GM19463 (cell line): Measurements from ENCODE around the gene CITED4.
"Not testable (repeated sequence)": the region's sequence is repeated elsewhere in the genome, so short reads cannot be mapped to it uniquely, and the experiment has no call there.

Experiments used
- ATAC-seq: cut with Tn5 transposase; IDR thresholded peaks from one replicate; pipeline ENCODE4 v1.9.1; 2021; ENCODE audit warnings: mild to moderate bottlenecking, moderate library complexity; ENCODE audit not compliant: unreplicated experiment

The CITED4 gene, protein sequence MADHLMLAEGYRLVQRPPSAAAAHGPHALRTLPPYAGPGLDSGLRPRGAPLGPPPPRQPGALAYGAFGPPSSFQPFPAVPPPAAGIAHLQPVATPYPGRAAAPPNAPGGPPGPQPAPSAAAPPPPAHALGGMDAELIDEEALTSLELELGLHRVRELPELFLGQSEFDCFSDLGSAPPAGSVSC

DNA sequence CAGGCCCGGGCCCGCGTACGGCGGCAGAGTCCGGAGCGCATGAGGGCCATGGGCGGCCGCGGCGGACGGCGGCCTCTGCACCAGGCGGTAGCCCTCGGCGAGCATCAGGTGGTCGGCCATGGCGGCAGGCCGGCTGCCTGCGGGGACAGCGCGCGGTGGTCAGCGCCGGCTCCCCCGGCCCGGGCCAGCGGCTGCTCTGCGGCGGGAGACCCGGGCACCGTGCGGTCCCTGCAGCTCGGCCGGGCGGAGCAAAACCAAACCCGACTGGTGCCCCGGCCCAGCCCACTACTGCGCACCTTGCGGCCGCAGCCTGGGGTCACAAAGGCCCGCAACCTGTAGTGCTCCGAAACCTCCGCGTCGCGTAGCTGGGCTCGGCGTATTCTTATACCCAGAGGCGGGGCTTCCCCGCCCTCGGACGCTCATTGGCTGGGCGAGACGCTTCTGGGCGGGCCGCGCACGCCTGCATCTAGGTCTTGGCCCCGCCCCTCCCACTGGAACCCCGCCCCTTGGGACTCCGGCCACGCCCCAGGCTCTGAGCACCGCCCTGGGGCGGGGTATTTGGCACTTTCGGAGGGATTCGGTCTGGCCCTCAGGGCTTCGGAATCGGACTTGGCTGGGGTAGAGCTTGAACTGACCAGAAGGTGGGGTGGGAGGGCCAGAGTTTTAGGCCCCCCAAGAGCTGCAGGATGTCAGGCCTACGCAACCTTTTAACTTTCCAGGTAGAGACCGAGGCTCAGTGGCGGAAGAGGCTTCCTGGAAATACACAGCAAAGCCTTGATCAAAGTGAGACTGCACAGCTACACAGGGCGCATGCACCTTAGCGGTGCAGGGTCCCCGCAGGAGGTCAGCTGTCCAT lies at the start of gene CITED4:
Gene CITED4 (minus strand): TSS at position 356 of the 856 bp plus-strand sequence. CDS start 236 bp downstream, at position 120.
- peak; percentile 94 for ATAC-seq

DNA sequence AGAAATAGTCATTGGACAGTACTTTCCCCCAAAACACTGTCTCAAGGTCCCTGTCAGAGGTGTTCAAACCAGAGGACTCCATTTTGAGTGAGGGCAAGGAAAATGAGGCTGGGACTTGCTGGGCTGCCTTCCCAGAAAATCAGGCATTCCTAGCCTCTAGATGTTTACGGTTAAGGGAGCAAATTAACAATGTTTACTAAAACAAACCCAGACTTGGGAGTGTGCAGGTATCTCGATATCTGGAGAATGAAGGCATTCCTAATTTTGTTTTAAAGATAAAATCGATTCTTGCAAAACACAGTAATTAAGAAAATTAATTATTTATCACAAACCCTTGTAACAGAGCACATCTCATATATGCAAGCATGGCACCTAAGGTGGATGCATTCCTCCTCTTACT lies 48.9 kb upstream of the CITED4 start:
- ATAC-seq: no peak

DNA sequence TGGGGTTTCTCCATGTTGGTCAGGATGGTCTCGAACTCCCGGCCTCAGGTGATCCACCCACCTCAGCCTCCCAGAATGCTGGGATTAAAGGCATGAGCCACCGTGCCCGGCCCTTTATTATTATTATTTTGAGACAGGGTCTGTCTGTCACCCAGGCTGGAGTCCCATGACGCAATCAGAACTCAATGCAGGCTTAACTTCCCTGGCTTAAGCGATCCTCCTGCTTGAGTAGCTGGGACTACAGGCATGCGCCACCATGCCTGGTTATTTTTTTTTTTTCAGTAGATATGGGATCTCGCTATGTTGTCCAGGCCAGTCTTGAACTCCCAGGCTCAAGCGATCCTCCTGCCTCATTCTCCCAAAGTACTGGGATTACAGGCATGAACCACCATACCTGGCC lies 47.1 kb upstream of the CITED4 start:
- ATAC-seq: no peak

DNA sequence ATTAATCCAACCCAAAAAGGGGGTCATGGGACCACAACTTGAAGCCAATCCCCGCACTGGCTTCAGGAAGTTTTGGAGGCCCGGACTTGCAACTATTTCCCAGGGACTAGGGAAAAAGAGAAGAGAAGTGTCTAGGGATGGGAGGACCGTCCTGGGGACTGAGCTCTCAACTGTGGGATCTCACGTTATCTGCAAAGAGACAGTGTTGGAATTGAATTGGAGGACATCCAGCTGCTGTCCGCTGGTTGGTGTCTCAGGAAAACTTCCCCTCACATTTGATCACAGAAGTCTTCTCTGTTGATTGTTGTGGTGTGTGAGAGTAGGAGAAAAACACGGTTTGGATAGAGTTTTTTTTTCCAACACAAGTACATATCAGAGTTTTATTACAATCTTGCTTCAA lies 46.2 kb upstream of the CITED4 start:
- ATAC-seq: no peak

DNA sequence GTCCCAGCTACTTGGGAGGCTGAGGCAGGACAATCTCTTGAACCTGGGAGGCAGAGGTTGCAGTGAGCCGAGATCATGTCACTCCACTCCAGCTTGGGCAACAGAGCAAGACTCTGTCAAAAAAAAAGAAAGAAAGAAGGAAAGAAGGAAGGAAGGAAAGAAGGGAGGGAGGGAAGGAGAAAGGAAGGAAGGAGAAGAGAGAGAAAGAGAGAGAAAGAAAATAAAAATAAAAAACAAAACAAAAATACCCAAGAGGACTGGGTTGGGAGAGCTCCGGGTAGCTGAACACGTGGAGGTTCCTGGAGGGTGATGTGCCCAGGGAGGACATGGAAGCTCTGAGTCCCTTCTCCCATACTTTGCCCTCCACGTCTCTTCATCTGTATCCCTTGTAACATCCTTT lies 45.7 kb upstream of the CITED4 start:
- ATAC-seq: no peak

DNA sequence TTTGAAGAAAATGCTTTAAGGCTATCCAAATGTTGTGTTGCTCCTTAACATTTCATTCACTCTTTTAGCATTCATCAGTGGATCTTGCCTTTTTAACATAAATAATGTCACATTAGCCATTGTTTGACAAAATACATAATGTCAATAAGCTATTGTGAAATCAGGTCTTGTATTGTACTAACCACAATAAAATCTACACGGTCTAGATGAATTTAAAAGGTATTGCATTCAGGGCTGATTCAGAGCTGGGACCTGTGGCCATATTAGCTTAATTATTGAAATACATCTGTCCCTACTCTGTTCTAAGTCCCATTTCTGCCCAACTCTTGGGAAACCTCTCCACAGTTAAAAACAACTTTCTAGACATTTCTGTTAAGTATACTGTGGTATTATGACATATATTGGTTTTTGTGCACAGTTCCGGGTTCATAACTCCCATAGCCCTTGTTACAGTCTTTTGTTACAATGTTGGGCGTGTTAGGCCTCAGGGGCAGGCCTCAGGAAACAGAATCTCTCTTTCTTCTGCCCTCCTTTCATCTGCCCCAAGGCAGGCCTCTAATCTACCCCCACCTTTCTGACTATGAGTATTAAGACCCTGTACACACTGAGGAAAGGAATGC lies 44.7 kb upstream of the CITED4 start:
- no peak for ATAC-seq

DNA sequence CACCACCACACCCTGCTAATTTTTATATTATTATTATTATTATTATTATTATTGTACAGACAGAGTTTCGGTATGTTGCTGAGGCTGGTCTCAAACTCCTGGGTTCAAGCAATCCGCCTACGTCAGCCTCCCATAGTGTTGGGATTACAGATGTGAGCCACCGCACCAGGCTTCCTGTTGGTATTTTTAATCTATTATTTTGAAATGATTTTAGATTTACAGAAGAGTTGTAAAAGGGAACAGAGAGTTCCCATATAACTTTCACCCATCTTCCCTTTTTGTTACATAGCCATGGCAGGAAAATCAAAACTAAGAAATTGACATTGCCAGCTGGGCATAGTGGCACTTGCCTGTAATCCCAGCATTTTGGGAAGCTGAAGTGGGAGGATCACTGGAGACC lies 42.9 kb upstream of the CITED4 start:
- ATAC-seq: no peak

DNA sequence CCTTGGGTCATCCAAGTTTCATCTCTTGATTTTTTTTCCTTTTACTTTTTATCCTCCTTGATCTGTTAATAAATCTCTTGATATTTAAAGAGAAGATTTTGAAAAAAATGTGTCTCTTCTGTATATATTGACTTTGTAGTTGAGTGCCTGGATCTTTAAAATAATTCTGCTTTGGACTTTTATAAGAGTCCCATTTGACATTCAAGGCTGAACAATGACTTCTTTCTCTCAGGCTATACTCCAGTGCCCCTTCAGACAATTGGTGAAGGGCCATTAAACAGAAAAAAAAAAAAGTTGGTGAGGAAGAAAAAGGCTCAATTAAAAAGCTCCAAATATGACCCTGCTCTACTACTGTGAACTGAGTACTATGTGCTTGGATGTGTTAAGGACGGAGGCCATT lies 40.9 kb upstream of the CITED4 start:
- ATAC-seq: no peak

DNA sequence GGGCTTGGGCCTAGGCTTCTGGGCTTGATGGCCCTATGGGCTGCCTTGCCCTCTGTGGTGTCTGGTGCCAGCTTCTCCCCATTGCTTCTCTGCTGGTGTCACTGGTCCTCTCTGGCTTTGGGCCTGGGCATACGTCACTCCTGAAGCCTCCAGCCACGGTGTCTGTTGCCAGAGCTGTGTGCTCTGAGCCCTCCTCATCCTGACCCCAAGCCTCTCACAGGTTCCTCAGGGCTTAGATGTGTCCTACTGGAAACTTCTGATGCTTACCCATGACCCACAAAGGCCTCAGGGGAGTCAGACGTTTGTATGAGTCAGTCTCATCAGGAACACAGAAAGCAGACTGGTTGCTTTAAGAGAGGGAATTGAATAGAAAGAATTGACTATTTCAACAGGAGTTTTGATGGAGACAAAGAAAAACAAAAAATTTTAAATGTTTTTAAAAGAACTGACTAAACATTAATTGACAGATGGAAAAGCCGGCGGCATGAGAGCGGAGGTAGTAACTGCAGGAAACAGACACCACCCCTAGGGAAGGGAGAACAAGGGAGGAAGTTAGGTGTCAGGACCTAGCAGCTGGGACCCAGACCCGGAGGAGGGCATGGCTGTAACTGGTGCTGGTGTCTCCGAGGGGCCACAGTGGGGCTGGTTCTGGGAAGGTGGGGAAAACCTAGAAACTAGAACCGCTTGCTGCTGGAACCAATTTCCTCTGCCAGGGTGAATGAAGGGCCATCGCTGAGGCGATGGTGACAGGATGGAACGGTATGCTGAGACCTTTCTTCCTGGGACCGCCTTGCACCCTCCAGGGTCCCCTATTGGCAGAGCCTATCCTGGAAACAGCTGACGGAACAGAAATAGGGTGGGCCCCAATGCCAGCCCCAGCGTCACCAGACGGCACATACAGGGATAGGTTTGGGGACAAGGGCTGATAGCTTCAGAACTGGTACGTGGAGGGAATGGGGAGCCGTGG lies 40.0 kb upstream of the CITED4 start:
- no peak for ATAC-seq

DNA sequence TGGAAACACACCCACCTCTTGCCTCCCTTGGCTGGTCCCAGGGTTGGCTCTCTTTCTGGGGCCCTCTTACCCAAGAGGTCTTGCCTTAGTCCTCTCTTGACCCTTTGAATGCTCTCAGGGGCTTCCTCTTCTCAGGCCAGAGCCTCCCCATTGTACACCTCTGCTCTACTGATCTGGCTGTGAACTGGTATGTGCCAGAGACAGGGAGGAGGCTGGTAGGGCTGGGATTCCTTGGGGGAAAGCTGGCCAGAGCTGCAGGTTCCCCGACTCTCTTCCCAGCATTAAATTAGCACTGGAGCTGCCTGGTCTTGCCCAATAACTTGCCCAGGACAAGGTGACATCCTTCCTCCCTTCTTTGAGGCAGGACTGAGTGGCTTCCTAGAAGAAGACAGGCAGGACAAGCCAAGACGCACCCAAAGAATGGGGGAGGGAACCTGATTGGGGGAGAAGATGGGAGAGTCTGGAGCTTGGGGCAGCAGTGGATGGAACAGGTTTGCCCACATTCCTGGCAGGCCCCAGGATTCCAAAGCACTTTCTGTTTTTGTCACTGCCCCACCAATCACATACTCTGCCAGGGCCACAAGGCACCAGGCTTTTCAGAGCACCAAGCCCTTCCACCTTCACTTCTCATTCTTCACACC lies 37.2 kb upstream of the CITED4 start:
- no peak for ATAC-seq

DNA sequence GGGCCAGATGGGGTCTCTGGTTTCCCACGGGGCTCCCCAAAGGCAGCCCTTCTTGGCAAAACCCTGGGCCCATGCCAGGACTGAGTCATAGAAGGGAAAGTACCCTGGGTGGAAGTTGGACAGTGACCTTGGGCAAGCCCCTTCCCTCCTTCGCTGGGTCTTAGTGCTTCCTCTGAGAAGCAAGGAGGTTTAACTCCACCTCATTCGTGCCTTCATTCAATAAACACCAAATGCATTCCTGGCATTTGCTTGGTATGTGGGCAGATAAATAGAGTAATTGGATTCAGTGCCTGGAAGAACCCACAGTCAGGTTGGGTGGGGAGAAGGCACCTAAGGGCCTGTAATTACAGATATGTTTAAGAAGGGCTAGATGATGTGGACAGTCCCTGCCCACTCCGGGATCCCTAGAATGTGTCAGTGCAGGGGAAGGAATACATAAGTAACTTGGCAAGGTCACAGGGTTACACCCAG lies 36.3 kb upstream of the CITED4 start:
- peak; percentile 42 for ATAC-seq

DNA sequence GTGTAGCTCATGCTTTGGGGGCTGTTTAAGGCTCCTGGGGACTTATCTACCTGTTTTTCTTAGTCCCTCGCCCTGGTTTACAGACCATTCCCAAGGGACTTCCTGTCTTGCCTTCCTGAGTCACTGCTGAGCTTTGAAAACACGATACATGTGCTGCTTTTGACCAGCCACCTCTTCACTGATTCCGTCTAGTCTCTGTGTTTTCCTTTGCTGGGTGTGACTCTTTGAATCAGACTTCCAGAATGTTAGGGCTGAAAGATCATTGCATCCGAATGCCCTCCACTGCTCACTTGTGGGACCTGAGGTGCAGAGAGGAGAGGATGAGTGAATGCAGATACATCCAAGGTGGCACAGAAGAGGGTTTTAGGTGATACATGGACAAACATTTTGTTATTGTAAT lies 35.4 kb upstream of the CITED4 start:
- no peak for ATAC-seq

DNA sequence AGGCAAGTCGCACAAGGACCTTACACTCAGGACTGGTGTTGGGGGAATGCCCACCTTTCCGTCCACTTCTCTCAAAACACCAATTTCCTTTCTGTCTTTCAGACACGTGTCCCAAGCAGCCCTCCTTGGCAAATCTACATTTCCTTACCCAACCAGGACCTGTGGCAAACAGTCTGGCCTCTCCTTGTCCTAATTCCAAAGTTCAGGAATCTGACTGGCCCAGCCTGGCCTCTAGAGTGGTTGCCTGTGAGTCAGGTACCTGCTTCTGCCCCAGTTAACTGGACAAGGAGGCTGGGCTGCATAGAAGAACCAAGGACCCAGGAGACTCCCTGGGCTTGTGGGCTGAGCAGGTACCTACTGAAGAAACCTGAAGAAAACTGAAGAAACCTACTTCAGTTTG lies 34.3 kb upstream of the CITED4 start:
- ATAC-seq: no peak

DNA sequence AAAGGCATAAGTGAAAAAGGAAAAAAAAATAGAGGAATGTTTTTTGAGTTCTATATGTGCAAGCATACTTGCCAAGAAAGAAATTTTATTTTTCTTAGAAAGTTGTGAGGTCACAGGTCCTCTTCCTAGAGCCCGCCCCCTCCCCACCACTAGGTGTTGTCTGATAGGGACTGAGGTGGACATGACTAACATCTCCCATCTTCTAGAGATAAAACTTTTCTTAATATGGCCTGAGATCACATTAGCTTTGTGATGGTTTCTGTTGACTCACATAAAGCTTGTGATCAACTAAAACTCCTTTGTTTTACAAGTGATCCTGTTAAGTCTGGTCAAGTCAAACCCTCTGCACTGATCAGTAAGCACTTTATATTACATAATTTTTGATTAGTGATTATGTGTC lies 33.4 kb upstream of the CITED4 start:
- ATAC-seq: no peak

DNA sequence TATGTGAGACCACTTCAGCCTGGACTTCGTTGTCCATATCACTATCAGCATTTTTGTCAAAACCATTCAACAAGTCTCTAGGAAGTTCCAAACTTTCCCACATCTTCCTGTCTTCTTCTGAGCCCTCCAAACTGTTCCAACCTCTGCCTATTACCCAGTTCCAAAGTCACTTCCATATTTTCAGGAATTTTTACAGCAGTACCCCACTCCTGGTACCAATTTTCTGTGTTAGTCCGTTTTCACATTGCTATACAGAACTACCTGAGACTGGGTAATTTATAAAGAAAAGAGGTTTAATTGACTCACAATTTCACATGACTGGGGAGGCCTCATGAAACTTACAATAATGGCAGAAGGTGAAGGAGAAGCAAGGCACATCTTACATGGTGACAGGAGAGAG lies 32.7 kb upstream of the CITED4 start:
- not testable (repeated sequence) for ATAC-seq

DNA sequence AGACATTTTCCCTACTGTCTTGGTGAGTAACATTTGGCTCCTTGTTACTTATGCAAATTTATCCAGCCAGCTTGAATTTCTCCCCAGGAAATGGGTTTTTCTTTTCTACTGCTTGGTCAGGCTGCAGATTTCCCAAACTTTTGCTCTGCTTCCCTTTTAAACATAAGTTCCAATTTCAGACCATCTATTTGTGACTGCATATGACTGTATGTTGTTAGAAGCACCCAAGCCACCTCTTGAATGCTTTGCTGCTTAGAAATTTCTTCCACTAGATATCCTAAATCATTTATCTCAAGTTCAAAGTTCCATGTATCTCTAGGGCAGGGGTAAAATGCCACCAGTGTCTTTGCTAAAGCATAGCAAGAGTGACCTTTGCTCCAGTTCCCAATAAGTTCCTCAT lies 32.3 kb upstream of the CITED4 start:
- ATAC-seq: no peak

DNA sequence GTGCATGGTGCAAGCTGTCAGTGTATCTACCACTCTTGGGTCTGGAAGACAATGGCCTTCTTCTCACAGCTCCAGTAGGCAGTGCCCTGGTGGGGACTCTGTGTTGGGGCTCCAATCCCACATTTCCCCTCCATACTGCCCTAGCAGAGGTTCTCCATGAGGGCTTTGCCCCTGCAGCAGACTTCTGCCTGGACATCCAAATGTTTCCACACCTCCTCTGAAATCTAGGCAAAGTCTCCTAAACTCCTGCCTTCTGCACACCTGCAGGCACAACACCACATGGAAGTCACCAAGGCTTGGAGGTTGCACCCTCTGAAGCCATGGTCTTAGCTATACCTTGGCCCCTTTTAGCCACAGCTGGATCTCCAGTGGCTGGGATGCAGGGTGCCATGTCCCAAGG lies 31.8 kb upstream of the CITED4 start:
- no peak for ATAC-seq

DNA sequence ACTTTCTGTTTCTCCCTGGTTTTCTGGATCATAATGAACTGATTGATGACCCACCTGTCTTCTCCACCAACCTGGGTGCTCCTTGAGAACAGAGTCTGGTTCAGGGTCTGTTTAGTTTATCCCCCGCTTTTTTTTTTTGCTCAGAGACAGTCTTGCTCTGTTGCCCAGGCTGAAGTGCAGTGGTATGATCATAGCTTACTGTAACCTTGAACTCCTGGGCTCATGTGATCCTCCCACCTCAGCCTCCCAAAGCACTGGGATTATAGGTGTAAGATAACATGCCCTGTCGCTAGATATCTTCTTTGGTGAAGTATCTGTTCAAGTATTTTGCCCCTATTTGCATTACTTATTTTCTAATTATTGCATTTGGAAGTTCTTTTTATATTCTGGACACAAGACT lies 30.2 kb upstream of the CITED4 start:
- ATAC-seq: no peak

DNA sequence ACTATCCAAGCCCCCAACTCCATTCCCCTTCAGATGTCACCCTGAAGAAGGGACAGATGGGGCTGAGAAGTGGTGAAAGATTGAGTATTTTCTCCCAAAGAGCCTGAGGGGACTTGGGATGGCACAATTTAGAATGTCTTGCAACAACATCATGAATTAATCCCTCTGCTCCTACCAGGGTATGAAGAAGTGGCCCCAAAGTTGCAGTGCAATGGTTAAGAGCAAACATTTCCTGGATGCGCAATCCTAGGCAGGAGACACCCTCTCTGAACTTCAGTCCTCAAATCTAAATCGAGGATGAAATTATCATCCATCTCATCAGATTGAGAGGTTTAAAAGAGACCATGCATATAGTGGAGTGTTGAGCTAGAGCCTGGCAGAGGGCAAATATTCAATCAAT lies 28.6 kb upstream of the CITED4 start:
- no peak for ATAC-seq

DNA sequence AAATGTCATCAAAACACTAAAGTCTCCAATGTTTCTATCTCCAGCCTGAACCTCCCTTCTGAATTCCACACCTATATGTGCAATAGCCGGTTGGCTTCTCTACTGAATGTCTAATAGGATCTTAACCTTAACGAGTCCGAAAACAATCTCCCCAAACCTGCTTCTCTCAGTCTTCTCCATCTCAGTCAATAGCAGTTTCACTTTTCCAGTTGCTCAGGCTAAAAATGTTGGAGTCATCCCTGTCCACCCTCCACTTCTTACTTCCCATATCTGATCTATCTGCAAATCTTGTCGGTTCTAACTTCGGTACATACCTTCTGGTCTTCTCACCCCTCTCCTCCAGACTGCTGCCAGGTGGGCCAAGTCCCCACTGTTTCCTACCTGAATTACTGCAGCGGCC lies 25.5 kb upstream of the CITED4 start:
- ATAC-seq: no peak
